ENCODE measurements around the gene CPSF3. TPM values are rescaled to one million over a fixed set of nuclear protein-coding genes. Genes with fewer than 3 reads are reported as not detected.
A peak's percentile ranks its signal among the peaks of the same experiment; 100 is the strongest.

The CPSF3 gene
- total and polyA plus RNA-seq, 2 donors (not counting 1 experiment from before 2014, with no cell fraction given) = 13.0 to 28.4 TPM

DNA sequence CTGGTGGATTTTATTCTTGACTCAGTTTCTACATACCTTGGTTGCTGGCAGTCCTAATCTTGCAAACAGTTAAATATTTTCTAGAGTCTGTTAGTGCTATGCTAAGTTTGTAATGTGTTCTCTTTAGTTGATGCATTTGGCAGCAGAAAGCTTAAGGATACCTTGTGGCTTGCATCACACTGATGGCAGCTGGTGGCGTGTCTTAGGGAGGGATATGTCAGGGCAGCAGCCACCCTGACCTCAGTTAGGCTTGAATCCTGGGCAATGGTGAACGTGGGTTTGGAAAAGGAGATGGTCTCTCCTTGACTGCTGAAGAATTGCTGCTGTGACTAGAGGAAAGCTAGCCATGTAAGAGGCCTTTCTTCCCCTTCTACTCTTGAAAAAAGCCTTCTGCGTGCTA lies 55.1 kb downstream of the CPSF3 start:
- H3K9ac ChIP-seq (ENCODE audit: low read length) = no peak overlapping the region
- CTCF ChIA-PET = no interaction called here
- Mint-ChIP-seq H3K9me3 (ENCODE audit: insufficient read depth) (no peaks in the 10 kb centered on the region), H3K4me1 (peaks cover 31% of the 10 kb centered on the region), H3K27ac (peak overlapping the region; percentile 7), H3K4me3 (no peak overlapping the region), H3K27me3 (no peaks in the 10 kb centered on the region)
- 70% methylated on average over 1 of the region's 3 CpGs for WGBS (ENCODE audit: insufficient coverage)
- H3K36me3 ChIP-seq (replicated peaks in 1 of 2; ENCODE audit: control extremely low read depth in 1 of 2, control insufficient read depth in 1 of 2, extremely low read depth in 1 of 2, insufficient read depth in 2 of 2, low read length in 1 of 2) = peaks cover 0 to 35% of the 10 kb centered on the region in 2 experiments
- H3K4me1 ChIP-seq (ENCODE audit: control insufficient read depth in 2 of 2, insufficient read depth in 2 of 2, low read length in 2 of 2) = peaks cover 16 to 24% of the 10 kb centered on the region in 2 donors
- H3K79me2 ChIP-seq (ENCODE audit: control insufficient read depth, insufficient read depth, low read length) = peaks cover 40% of the 10 kb centered on the region
- peaks cover 21% of the 10 kb centered on the region for H4K20me1 ChIP-seq (ENCODE audit: control insufficient read depth, insufficient read depth, low read length, poor library complexity, severe bottlenecking)
- ATAC-seq (ENCODE audit: low read depth) = no peak
- H3K4me2 ChIP-seq (replicated peaks; ENCODE audit: low read depth, low read length, poor library complexity, severe bottlenecking) = no peak overlapping the region
- no peak for DNase-seq
- H3K9me3 ChIP-seq (ENCODE audit: control extremely low read depth in 1 of 3, control insufficient read depth in 2 of 3, insufficient read depth in 1 of 3, low read length in 2 of 3) = peaks cover 0 to 3% (median 0%) of the 10 kb centered on the region in 3 donors
- H3K27ac ChIP-seq (ENCODE audit: low read length in 2 of 2) = no peak overlapping the region
- no peak overlapping the region for H3K4me3 ChIP-seq (ENCODE audit: control extremely low read depth in 1 of 5, extremely low read depth in 1 of 5, insufficient read depth in 1 of 5, low read depth in 2 of 5, low read length in 4 of 5)
- intact Hi-C loops (cut with micrococcal nuclease) = no loop called here
- no peak overlapping the region for H2AFZ ChIP-seq (ENCODE audit: insufficient read depth, low read depth, low read length, poor library complexity, severe bottlenecking)
- TF ChIP-seq EZH2 (IDR thresholded peaks at IDR 0.05; ENCODE audit: borderline replicate concordance, insufficient read depth, low read depth, low read length, poor library complexity, severe bottlenecking) = no peak
- TF ChIP-seq, protein P1, sequence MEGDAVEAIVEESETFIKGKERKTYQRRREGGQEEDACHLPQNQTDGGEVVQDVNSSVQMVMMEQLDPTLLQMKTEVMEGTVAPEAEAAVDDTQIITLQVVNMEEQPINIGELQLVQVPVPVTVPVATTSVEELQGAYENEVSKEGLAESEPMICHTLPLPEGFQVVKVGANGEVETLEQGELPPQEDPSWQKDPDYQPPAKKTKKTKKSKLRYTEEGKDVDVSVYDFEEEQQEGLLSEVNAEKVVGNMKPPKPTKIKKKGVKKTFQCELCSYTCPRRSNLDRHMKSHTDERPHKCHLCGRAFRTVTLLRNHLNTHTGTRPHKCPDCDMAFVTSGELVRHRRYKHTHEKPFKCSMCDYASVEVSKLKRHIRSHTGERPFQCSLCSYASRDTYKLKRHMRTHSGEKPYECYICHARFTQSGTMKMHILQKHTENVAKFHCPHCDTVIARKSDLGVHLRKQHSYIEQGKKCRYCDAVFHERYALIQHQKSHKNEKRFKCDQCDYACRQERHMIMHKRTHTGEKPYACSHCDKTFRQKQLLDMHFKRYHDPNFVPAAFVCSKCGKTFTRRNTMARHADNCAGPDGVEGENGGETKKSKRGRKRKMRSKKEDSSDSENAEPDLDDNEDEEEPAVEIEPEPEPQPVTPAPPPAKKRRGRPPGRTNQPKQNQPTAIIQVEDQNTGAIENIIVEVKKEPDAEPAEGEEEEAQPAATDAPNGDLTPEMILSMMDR (IDR thresholded peaks at IDR 0.05) = no peak
- POLR2A ChIA-PET = no interaction called here
- no peaks in the 10 kb centered on the region for H3K27me3 ChIP-seq (replicated peaks in 1 of 4; ENCODE audit: control extremely low read depth in 1 of 4, control insufficient read depth in 3 of 4, insufficient read depth in 4 of 4, low read length in 3 of 4)

DNA sequence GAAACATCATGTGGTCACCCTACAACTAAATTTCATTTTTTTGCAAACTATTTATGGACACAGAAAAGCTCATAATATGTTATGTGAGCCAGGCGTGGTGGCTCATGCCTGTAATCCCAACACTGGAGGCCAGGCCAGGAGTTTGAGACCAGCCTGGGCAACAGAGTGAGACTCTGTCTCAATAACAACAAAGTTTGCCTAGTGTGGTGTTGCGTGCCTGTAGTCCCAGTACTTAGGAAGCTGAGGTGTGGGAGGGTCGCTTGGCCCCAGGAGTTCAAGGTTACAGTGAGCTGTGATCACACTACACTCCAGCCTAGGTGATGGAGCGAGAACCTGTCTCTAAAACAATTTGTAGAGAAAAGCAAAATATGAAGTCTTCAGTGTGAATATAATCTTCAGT lies 56.7 kb downstream of the CPSF3 start:
- H3K27ac Mint-ChIP-seq = no peak overlapping the region
- Histone ChIP-seq H4K20me1 (ENCODE audit: control insufficient read depth, insufficient read depth, low read length, poor library complexity, severe bottlenecking) (peaks cover 22% of the 10 kb centered on the region), H2AFZ (ENCODE audit: insufficient read depth, low read depth, low read length, poor library complexity, severe bottlenecking) (no peak overlapping the region), H3K79me2 (ENCODE audit: control insufficient read depth, insufficient read depth, low read length) (peaks cover 32% of the 10 kb centered on the region), H3K9ac (ENCODE audit: low read length) (no peak overlapping the region), H3K36me3 (replicated peaks in 1 of 2; ENCODE audit: control extremely low read depth in 1 of 2, control insufficient read depth in 1 of 2, extremely low read depth in 1 of 2, insufficient read depth in 2 of 2, low read length in 1 of 2) (peaks cover 0 to 51% of the 10 kb centered on the region in 2 experiments), H3K4me3 (ENCODE audit: control extremely low read depth in 1 of 5, extremely low read depth in 1 of 5, insufficient read depth in 1 of 5, low read depth in 2 of 5, low read length in 4 of 5) (no peak overlapping the region), H3K4me2 (replicated peaks; ENCODE audit: low read depth, low read length, poor library complexity, severe bottlenecking) (no peak overlapping the region), H3K27ac (ENCODE audit: low read length in 2 of 2) (peak overlapping the region in 1 of 2 donors; percentile 18), H3K9me3 (ENCODE audit: control extremely low read depth in 1 of 3, control insufficient read depth in 2 of 3, insufficient read depth in 1 of 3, low read length in 2 of 3) (no peaks in the 10 kb centered on the region), H3K27me3 (replicated peaks in 1 of 4; ENCODE audit: control extremely low read depth in 1 of 4, control insufficient read depth in 3 of 4, insufficient read depth in 4 of 4, low read length in 3 of 4) (no peaks in the 10 kb centered on the region), H3K4me1 (ENCODE audit: control insufficient read depth in 2 of 2, insufficient read depth in 2 of 2, low read length in 2 of 2) (peaks cover 10 to 15% of the 10 kb centered on the region in 2 donors)
- 83% methylated on average over 1 of the region's 4 CpGs for WGBS (ENCODE audit: insufficient coverage)
- POLR2A ChIA-PET = no interaction called here
- no peaks in the 10 kb centered on the region for H3K27me3 Mint-ChIP-seq
- no peak for ATAC-seq (ENCODE audit: low read depth)
- peaks cover 27% of the 10 kb centered on the region for H3K4me1 Mint-ChIP-seq
- no peak overlapping the region for H3K4me3 Mint-ChIP-seq
- no peaks in the 10 kb centered on the region for H3K9me3 Mint-ChIP-seq (ENCODE audit: insufficient read depth)
- intact Hi-C loops (cut with micrococcal nuclease) = no loop called here
- no peak for TF ChIP-seq EZH2 (IDR thresholded peaks at IDR 0.05; ENCODE audit: borderline replicate concordance, insufficient read depth, low read depth, low read length, poor library complexity, severe bottlenecking)
- TF ChIP-seq, protein P1 (IDR thresholded peaks at IDR 0.05) = no peak
- CTCF ChIA-PET = no interaction called here
- no peak for DNase-seq

Data from B cell (primary cell).